SK-N-MC (cell line): ENCODE results near the gene TBX2.

Experiments used
- EZH2 ChIP-seq: fragments of 200-600 bp; sonication (generic); IDR thresholded peaks from one replicate; pipeline ENCODE4 v1.6.1; 2017; ENCODE audit warnings: antibody characterized with exemption
- POLR2AphosphoS5 ChIP-seq: IDR thresholded peaks from 2 replicates; pipeline ENCODE4 v1.6.1; 2012; ENCODE audit warnings: mild to moderate bottlenecking, low read depth, low read length, borderline replicate concordance

DNA sequence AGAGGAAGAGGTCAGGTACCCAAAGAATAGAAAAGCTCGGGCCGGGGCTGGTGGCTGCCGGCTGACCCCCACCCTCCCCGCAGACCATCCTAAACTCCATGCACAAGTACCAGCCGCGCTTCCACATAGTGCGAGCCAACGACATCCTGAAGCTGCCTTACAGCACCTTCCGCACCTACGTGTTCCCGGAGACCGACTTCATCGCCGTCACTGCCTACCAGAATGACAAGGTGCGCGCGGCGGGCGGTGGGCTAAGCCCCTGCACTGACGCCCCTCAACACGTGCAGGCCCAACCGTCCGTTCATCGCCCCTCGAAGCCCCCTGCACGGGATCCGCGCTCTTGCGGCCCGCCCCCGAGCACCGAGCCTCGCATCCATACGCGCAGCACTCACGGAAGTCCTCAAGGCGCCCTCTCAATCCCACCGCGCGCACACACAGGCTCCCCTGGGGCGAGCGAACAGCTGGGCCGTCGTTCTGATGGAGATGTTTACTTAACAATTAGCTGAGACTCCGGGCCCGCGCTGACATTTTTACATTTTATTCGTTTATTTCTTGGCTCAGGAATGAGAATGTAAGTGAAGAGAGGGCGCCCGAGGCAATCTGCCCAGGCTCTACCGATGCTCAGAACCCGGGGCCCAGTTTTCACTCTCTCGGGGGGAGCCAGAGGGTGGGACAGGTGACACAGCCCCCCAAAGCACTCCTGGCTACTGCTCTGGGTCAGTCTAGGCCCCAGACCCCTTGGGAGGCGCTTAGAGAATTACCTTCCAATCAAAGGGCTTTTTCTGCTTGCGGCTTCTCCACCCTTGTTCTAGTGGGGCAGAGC lies 3.5 kb downstream of the TBX2 start:
- TF ChIP-seq POLR2AphosphoS5, result no peak
- TF ChIP-seq EZH2, result no peak
